Left renal cortex interstitium (tissue), 4 donors: ENCODE data around the gene TSPAN6. TPM values are rescaled to one million over a fixed set of nuclear protein-coding genes. Genes with fewer than 3 reads are reported as not detected.

Source experiments
- DNase-seq, 4 donors: peaks; one replicate each; pipeline ENCODE4 v3.0.0-alpha.2; 2013; ENCODE audit warnings: low read depth in 4 of 4, low spot score in 2 of 4, missing footprints in 1 of 4
- polyA plus RNA-seq, 4 donors: library from polyadenylated mRNA; unstranded; fragments of 120-200 nt; gene quantifications; one replicate each; pipeline ENCODE4 v1.2.1, GENCODE V29; 2013; ENCODE audit not compliant: insufficient read length in 4 of 4

Gene TSPAN6
- polyA plus RNA-seq, 4 donors, result 132 to 179 (median 158) TPM

GRCh38 chrX:100591256-100592051 is 45.2 kb downstream of the TSPAN6 start:
- DNase-seq, result no peak

DNA sequence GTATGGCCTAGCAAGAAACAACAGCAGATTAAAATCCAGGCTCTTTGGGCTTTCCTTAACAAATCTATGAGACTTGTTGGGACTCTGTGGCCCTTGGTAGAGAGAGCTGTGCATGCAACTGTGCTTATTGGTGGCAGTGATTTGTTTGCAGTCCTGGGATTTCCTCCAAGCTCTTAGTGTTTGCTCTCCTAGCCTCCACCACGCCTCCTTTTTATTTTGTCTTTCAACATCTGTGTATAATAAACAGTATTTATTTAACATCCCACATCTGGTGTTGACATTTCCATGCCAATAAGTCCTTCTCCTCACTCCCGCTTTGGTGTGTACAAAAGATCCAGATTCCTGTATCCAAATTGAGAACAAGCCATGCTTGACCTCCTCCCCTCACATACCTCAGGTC is 48.7 kb downstream of the TSPAN6 start:
- DNase-seq, result no peak

DNA sequence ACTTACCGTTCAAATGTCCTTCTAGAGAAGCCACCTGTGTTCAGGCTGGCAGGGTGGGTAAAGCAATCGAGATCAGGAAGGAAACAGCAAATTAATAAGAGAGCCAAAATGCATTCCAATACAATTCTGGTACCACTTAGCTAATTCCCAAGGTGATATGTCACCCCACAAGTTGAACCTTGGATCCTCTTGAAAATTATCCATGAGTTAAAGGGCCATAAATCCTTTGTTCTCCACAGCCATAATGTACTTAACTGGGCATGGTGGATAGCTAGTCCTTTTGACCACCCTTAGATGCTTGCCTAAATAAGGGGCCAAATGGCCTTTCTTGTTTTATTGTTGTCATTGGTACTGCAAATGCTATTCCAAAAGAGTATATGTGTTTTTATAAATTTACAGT is 49.9 kb downstream of the TSPAN6 start:
- DNase-seq, result no peak

GRCh38 chrX:100584611-100585010 is 52.0 kb downstream of the TSPAN6 start, which contains the start of gene TNMD:
TSS of gene TNMD (plus strand) at chrX:100584936. CDS start at chrX:100585019, 83 bp downstream.
- no peak for DNase-seq

Other genes starting within 250 kb of the TSPAN6 start
- gene PCDH19, start 226.5 kb downstream of the TSPAN6 start, polyA plus RNA-seq, result 1 to 10 TPM; 1.8 to 2.4 (median 1.9) TPM
- gene TNMD, start 51.9 kb downstream of the TSPAN6 start, polyA plus RNA-seq, result 1 to 10 TPM; 2.5 to 6.3 (median 2.9) TPM
- gene SRPX2, start 7.4 kb upstream of the TSPAN6 start, polyA plus RNA-seq, result 10 to 100 TPM; 12.2 to 15.6 (median 12.6) TPM
- 10 to 100 TPM; 18.6 to 27.0 (median 21.8) TPM for gene SYTL4, start 95.3 kb upstream of the TSPAN6 start, polyA plus RNA-seq
- gene CSTF2, start 183.6 kb upstream of the TSPAN6 start, polyA plus RNA-seq, result 10 to 100 TPM; 21.5 to 23.5 (median 22.9) TPM
- gene NOX1, start 237.6 kb upstream of the TSPAN6 start, polyA plus RNA-seq, result 1 to 10 TPM in 1 of 4 donors, under 1 TPM in 3; 0.52 to 1.2 (median 0.90) TPM